Neural progenitor cell (in vitro differentiated cells): ENCODE results near the gene ACAD9.
"Not testable (repeated sequence)": the region's sequence is repeated elsewhere in the genome, so short reads cannot be mapped to it uniquely, and the experiment has no call there.

ENCODE experiments used
- CTCF ChIP-seq: fragments of 200-600 bp; sonication (generic); IDR thresholded peaks from 2 replicates; pipeline ENCODE4 v1.5.1; 2017; ENCODE audit warnings: antibody characterized with exemption, mild to moderate bottlenecking
- EZH2 ChIP-seq: fragments of 200-600 bp; sonication (generic); IDR thresholded peaks from 2 replicates; pipeline ENCODE4 v1.6.1; 2017; ENCODE audit warnings: antibody characterized with exemption, mild to moderate bottlenecking, moderate library complexity

GRCh38 chr3:128829925-128830625 is 49.3 kb upstream of the ACAD9 start:
- not testable (repeated sequence) for TF ChIP-seq CTCF, EZH2
